Chondrocyte (in vitro differentiated cells): Measurements from ENCODE around the gene TIMP3. TPM values are rescaled to one million over a fixed set of nuclear protein-coding genes. Genes with fewer than 3 reads are reported as not detected.

ENCODE experiments used
- DNase-seq: peaks from one replicate; pipeline ENCODE4 v3.0.0; 2021; ENCODE audit warnings: mixed read lengths, low spot score
- H3K27ac Mint-ChIP-seq: one replicate; pipeline ENCODE4 v1.8.0; 2021; ENCODE audit warnings: mild to moderate bottlenecking, moderate library complexity, mixed read lengths; ENCODE audit not compliant: unreplicated experiment
- H3K27me3 Mint-ChIP-seq: 2 replicates; pipeline ENCODE4 v1.8.0; 2021; ENCODE audit warnings: low read depth, mixed read lengths
- H3K36me3 Mint-ChIP-seq: 2 replicates; pipeline ENCODE4 v1.8.0; 2021; ENCODE audit warnings: low read depth, mixed read lengths
- H3K4me1 Mint-ChIP-seq: 2 replicates; pipeline ENCODE4 v1.8.0; 2021; ENCODE audit warnings: low read depth, mild to moderate bottlenecking, mixed read lengths
- H3K4me3 Mint-ChIP-seq: one replicate; pipeline ENCODE4 v1.8.0; 2021; ENCODE audit warnings: mild to moderate bottlenecking, moderate library complexity, mixed read lengths; ENCODE audit not compliant: unreplicated experiment
- H3K9me3 Mint-ChIP-seq: 2 replicates; pipeline ENCODE4 v1.8.0; 2021; ENCODE audit warnings: low read depth, mixed read lengths
- total RNA-seq: library from RNA; stranded (reverse); gene quantifications from 3 replicates; pipeline ENCODE4 v1.2.1, GENCODE V29; 2021
- TF ChIP-seq, protein P1 (sequence below): fragments of 200-600 bp; sonication (generic); IDR thresholded peaks from 2 replicates; pipeline ENCODE4 v1.5.0; 2021; ENCODE audit warnings: antibody characterized with exemption, mild to moderate bottlenecking, moderate library complexity

Gene TIMP3
- total RNA-seq, 1 donor from 2014 or later: 126 TPM

DNA sequence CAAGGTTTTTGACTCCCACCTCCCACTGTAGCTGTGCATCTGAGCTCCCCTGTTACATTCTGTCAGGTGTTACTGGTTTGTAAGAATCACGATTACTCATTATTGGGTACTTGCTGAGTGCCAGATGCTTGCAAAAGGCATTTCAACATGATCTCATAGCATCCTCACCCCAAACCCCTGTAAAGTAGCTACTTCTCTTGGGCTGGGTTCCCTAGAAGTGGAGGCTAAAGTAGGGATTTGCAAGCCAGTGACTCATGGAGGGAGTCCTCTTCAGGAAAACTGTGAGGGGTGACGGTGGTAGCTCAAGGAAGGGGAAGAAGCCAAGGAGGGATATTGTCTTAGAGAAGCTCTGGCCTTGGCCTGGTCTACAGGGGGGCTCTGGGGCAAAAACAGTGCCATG, 78.6 kb downstream of the TIMP3 start:
- H3K9me3 Mint-ChIP-seq: no peaks in the 10 kb centered on the region
- H3K4me3 Mint-ChIP-seq: no peak overlapping the region
- no peak for DNase-seq
- H3K27me3 Mint-ChIP-seq: peaks cover 28% of the 10 kb centered on the region
- TF ChIP-seq, protein P1, sequence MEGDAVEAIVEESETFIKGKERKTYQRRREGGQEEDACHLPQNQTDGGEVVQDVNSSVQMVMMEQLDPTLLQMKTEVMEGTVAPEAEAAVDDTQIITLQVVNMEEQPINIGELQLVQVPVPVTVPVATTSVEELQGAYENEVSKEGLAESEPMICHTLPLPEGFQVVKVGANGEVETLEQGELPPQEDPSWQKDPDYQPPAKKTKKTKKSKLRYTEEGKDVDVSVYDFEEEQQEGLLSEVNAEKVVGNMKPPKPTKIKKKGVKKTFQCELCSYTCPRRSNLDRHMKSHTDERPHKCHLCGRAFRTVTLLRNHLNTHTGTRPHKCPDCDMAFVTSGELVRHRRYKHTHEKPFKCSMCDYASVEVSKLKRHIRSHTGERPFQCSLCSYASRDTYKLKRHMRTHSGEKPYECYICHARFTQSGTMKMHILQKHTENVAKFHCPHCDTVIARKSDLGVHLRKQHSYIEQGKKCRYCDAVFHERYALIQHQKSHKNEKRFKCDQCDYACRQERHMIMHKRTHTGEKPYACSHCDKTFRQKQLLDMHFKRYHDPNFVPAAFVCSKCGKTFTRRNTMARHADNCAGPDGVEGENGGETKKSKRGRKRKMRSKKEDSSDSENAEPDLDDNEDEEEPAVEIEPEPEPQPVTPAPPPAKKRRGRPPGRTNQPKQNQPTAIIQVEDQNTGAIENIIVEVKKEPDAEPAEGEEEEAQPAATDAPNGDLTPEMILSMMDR: no peak
- H3K4me1 Mint-ChIP-seq: peaks cover 17% of the 10 kb centered on the region
- H3K36me3 Mint-ChIP-seq: no peaks in the 10 kb centered on the region
- H3K27ac Mint-ChIP-seq: peak overlapping the region; percentile 34

- H3K4me1 Mint-ChIP-seq: peaks cover 17% of the 10 kb centered on the region
- no peak overlapping the region for H3K27ac Mint-ChIP-seq
- DNase-seq: no peak
- H3K9me3 Mint-ChIP-seq: no peaks in the 10 kb centered on the region
- no peak overlapping the region for H3K4me3 Mint-ChIP-seq
- TF ChIP-seq, protein P1: no peak
- H3K27me3 Mint-ChIP-seq: peaks cover 25% of the 10 kb centered on the region
- no peaks in the 10 kb centered on the region for H3K36me3 Mint-ChIP-seq
These were observed 79.0 kb downstream of the TIMP3 start for GRCh38 chr22:32880505-32880892.

DNA sequence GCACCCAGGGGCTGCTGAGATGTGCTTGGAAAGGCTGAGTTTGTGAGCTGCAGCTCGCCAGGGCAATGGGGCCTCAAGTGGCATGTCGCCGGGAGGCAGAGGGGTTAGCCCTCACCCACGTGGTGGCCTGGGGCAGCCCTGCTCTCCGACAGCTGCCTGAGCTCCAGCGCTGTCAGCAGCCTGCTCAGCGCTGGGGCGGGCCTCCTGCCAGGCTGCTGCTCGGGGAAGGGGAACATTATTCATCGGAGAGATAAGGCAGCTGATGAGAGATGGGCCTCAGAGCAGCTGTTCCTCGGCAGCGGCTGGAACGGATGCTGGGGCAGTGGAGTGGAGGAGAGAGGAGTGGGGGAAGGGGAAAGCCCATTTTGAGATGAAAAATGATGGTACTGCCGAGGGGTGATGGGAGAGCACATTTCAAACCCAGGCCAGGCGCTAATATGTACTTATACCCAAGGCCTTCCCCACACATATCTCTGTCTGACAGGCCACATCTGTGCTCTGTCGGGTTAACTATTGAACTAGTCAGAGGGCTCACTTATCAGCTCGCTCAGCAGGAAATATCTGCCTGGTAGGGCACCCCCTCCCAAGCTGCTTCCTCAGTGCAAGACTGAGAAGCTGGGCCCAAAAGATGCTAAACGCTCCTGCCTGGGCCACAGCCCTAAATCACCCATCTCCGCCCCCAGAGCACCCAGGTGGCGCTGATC, 79.5 kb downstream of the TIMP3 start:
- H3K9me3 Mint-ChIP-seq: no peaks in the 10 kb centered on the region
- H3K4me1 Mint-ChIP-seq: peaks cover 17% of the 10 kb centered on the region
- H3K27ac Mint-ChIP-seq: peak overlapping the region; percentile 42
- no peak for DNase-seq
- TF ChIP-seq, protein P1: no peak
- no peak overlapping the region for H3K4me3 Mint-ChIP-seq
- H3K36me3 Mint-ChIP-seq: no peaks in the 10 kb centered on the region
- H3K27me3 Mint-ChIP-seq: peaks cover 21% of the 10 kb centered on the region

- peaks cover 11% of the 10 kb centered on the region for H3K27me3 Mint-ChIP-seq
- no peaks in the 10 kb centered on the region for H3K9me3 Mint-ChIP-seq
- H3K27ac Mint-ChIP-seq: no peak overlapping the region
- no peak for DNase-seq
- TF ChIP-seq, protein P1: no peak
- H3K4me1 Mint-ChIP-seq: peaks cover 17% of the 10 kb centered on the region
- H3K4me3 Mint-ChIP-seq: no peak overlapping the region
- no peaks in the 10 kb centered on the region for H3K36me3 Mint-ChIP-seq
These were observed 80.9 kb downstream of the TIMP3 start for GRCh38 chr22:32882360-32882755.

GRCh38 chr22:32882774-32883530, 81.4 kb downstream of the TIMP3 start:
- Mint-ChIP-seq H3K36me3 (no peaks in the 10 kb centered on the region), H3K27me3 (peaks cover 7% of the 10 kb centered on the region), H3K4me1 (peaks cover 22% of the 10 kb centered on the region), H3K27ac (no peak overlapping the region), H3K4me3 (no peak overlapping the region), H3K9me3 (no peaks in the 10 kb centered on the region)
- TF ChIP-seq, protein P1: no peak
- DNase-seq: no peak
